ENCODE data around the gene EXOSC5. TPM values are rescaled to one million over a fixed set of nuclear protein-coding genes. Genes with fewer than 3 reads are reported as not detected.
A peak's percentile ranks its signal among the peaks of the same experiment; 100 is the strongest.

The EXOSC5 gene
- total RNA-seq, 1 donor from 2014 or later: 13.0 TPM

GRCh38 chr19:41420101-41420880, 23.1 kb upstream of the EXOSC5 start:
- Histone ChIP-seq H3K9ac (ENCODE audit: low read depth in 1 of 3, low read length in 3 of 3) (no peak overlapping the region), H3K27ac (ENCODE audit: low read depth, low read length) (no peak overlapping the region)

DNA sequence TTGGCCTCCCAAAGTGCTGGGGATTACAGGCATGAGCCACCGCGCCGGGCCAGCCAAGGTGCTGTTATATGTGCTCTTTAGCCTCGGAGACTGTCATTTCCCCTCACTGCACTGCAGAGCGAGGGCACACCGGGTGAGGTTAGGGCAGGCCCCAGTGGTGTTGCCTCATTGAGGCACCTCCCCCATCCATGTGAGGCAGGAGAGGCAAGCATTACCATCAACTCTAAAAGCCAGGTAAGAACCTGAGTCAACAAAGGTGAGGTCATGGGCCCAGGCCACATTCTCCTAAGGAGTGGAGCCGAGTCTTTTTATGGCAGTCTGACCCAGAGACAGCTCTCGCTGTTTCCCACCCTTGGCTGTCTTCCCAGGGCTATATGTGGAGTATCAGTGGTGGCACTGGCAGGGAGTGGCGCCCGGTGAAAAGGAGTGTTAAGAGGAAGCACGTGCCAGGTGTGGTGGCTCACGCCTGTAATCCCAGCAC, 19.1 kb upstream of the EXOSC5 start:
- peak overlapping the region in 1 of 3 donors; percentile 16 for H3K9ac ChIP-seq (ENCODE audit: low read depth in 1 of 3, low read length in 3 of 3)
- peaks cover 36 to 42% (median 42%) of the 10 kb centered on the region in 3 donors for H3K4me1 ChIP-seq (ENCODE audit: control insufficient read depth in 3 of 3, insufficient read depth in 3 of 3, low read length in 3 of 3)
- H3K4me3 ChIP-seq (ENCODE audit: low read length in 3 of 3): no peak overlapping the region
- H3K9me3 ChIP-seq (ENCODE audit: control insufficient read depth in 3 of 3, low read length in 3 of 3): no peaks in the 10 kb centered on the region
- no peak overlapping the region for H3K27ac ChIP-seq (ENCODE audit: low read depth, low read length)
- H3K27me3 ChIP-seq (ENCODE audit: control insufficient read depth in 3 of 3, insufficient read depth in 3 of 3, low read length in 3 of 3): no peaks in the 10 kb centered on the region
- H3K36me3 ChIP-seq (ENCODE audit: control insufficient read depth in 3 of 3, insufficient read depth in 3 of 3, low read length in 3 of 3): peaks cover 54 to 62% (median 62%) of the 10 kb centered on the region in 3 donors

More at GRCh38 chr19:41420101-41420880, 23.1 kb upstream of the EXOSC5 start:
- Histone ChIP-seq H3K27me3 (ENCODE audit: control insufficient read depth in 3 of 3, insufficient read depth in 3 of 3, low read length in 3 of 3) (no peaks in the 10 kb centered on the region), H3K4me3 (ENCODE audit: low read length in 3 of 3) (no peak overlapping the region), H3K9me3 (ENCODE audit: control insufficient read depth in 3 of 3, low read length in 3 of 3) (no peaks in the 10 kb centered on the region), H3K36me3 (ENCODE audit: control insufficient read depth in 3 of 3, insufficient read depth in 3 of 3, low read length in 3 of 3) (peaks cover 73 to 74% (median 74%) of the 10 kb centered on the region in 3 donors), H3K4me1 (ENCODE audit: control insufficient read depth in 3 of 3, insufficient read depth in 3 of 3, low read length in 3 of 3) (peaks cover 2 to 17% (median 12%) of the 10 kb centered on the region in 3 donors)

- H3K9ac ChIP-seq (ENCODE audit: low read depth in 1 of 3, low read length in 3 of 3): peak overlapping the region in 1 of 3 donors; percentile 4
- peak overlapping the region; percentile 74 for H3K27ac ChIP-seq (ENCODE audit: low read depth, low read length)
- peak overlapping the region in 2 of 3 donors; percentile 29 to 40 for H3K4me3 ChIP-seq (ENCODE audit: low read length in 3 of 3)
- no peaks in the 10 kb centered on the region for H3K27me3 ChIP-seq (ENCODE audit: control insufficient read depth in 3 of 3, insufficient read depth in 3 of 3, low read length in 3 of 3)
- peaks cover 43 to 56% (median 51%) of the 10 kb centered on the region in 3 donors for H3K36me3 ChIP-seq (ENCODE audit: control insufficient read depth in 3 of 3, insufficient read depth in 3 of 3, low read length in 3 of 3)
- peaks cover 43 to 52% (median 51%) of the 10 kb centered on the region in 3 donors for H3K4me1 ChIP-seq (ENCODE audit: control insufficient read depth in 3 of 3, insufficient read depth in 3 of 3, low read length in 3 of 3)
- no peaks in the 10 kb centered on the region for H3K9me3 ChIP-seq (ENCODE audit: control insufficient read depth in 3 of 3, low read length in 3 of 3)
These were observed 18.0 kb upstream of the EXOSC5 start for GRCh38 chr19:41415154-41415571.

DNA sequence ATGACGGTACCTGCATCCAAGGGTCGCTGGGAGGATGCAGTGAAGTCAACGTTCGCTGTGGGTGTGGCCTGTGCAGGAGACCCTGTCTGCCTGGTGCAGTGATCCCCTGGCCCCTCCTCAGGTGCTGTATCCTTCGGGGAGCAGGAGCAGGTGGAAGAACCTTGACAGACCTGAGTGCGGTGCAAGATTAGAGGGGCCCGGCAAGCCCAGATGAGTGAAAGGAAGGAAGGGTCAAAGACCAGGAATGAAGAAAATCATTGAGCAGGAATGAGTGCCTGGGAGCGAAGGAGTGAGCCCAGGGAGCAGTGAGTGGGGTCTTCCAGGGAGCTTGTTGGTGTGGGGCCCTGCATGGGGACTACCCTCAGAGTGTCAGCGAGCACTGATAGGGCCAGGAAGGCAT, 17.3 kb upstream of the EXOSC5 start:
- Histone ChIP-seq H3K9ac (ENCODE audit: low read depth in 1 of 3, low read length in 3 of 3) (peak overlapping the region in 2 of 3 donors; percentile 4 to 45), H3K36me3 (ENCODE audit: control insufficient read depth in 3 of 3, insufficient read depth in 3 of 3, low read length in 3 of 3) (peaks cover 38 to 50% (median 45%) of the 10 kb centered on the region in 3 donors), H3K27ac (ENCODE audit: low read depth, low read length) (peak overlapping the region; percentile 74), H3K9me3 (ENCODE audit: control insufficient read depth in 3 of 3, low read length in 3 of 3) (no peaks in the 10 kb centered on the region), H3K27me3 (ENCODE audit: control insufficient read depth in 3 of 3, insufficient read depth in 3 of 3, low read length in 3 of 3) (no peaks in the 10 kb centered on the region), H3K4me1 (ENCODE audit: control insufficient read depth in 3 of 3, insufficient read depth in 3 of 3, low read length in 3 of 3) (peaks cover 47 to 59% (median 58%) of the 10 kb centered on the region in 3 donors), H3K4me3 (ENCODE audit: low read length in 3 of 3) (peak overlapping the region in 1 of 3 donors; percentile 40)

DNA sequence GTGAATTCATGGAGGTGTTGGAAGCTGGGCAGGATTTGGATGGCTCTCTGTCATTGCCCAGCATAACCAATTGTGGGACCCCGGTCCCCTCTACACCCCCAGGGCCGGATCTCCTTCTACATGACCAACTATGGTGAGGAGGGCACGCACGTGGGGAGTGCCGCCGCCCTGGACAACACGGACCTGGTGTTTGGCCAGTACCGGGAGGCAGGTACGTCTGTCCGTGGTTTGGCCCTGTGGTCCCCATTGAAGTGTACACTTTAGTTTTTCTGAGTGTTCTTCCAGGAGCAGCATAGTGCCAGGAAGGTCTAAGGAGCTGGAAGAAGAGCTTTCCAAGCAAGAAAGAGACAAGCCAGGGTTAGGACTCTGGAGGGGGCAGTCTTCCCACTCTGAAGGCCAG, 16.8 kb upstream of the EXOSC5 start:
- peak overlapping the region; percentile 74 for H3K27ac ChIP-seq (ENCODE audit: low read depth, low read length)
- peaks cover 33 to 45% (median 41%) of the 10 kb centered on the region in 3 donors for H3K36me3 ChIP-seq (ENCODE audit: control insufficient read depth in 3 of 3, insufficient read depth in 3 of 3, low read length in 3 of 3)

DNA sequence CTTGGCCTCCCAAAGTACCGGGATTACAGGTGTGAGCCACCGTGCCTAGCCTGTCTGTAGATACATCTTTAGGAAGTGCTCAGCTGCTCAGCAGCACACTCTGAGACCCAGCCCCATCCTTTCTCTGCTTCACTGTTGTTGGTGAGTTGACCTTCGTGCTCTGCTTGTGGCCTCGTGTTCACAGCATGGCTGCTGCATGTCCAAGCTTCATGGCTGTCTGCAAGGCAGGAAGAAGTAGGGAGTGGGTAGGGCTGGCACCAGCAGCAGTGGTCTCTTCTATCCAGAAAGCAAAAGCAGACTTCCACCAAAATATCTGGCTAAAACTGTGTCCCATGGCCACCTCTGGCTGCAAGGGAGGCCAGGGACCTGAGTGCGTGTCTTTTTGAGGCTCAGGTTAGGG, 15.8 kb upstream of the EXOSC5 start:
- Histone ChIP-seq H3K4me3 (ENCODE audit: low read length in 3 of 3) (no peak overlapping the region), H3K27me3 (ENCODE audit: control insufficient read depth in 3 of 3, insufficient read depth in 3 of 3, low read length in 3 of 3) (no peaks in the 10 kb centered on the region), H3K27ac (ENCODE audit: low read depth, low read length) (no peak overlapping the region), H3K9me3 (ENCODE audit: control insufficient read depth in 3 of 3, low read length in 3 of 3) (no peaks in the 10 kb centered on the region), H3K9ac (ENCODE audit: low read depth in 1 of 3, low read length in 3 of 3) (peak overlapping the region in 1 of 3 donors; percentile 50), H3K36me3 (ENCODE audit: control insufficient read depth in 3 of 3, insufficient read depth in 3 of 3, low read length in 3 of 3) (peaks cover 29 to 37% (median 35%) of the 10 kb centered on the region in 3 donors), H3K4me1 (ENCODE audit: control insufficient read depth in 3 of 3, insufficient read depth in 3 of 3, low read length in 3 of 3) (peaks cover 52 to 72% (median 71%) of the 10 kb centered on the region in 3 donors)

More for the DNA sequence above, 16.8 kb upstream of the EXOSC5 start:
- H3K4me3 ChIP-seq (ENCODE audit: low read length in 3 of 3): no peak overlapping the region
- no peaks in the 10 kb centered on the region for H3K9me3 ChIP-seq (ENCODE audit: control insufficient read depth in 3 of 3, low read length in 3 of 3)
- no peaks in the 10 kb centered on the region for H3K27me3 ChIP-seq (ENCODE audit: control insufficient read depth in 3 of 3, insufficient read depth in 3 of 3, low read length in 3 of 3)
- H3K9ac ChIP-seq (ENCODE audit: low read depth in 1 of 3, low read length in 3 of 3): peak overlapping the region in 1 of 3 donors; percentile 50
- H3K4me1 ChIP-seq (ENCODE audit: control insufficient read depth in 3 of 3, insufficient read depth in 3 of 3, low read length in 3 of 3): peaks cover 52 to 64% (median 63%) of the 10 kb centered on the region in 3 donors

GRCh38 chr19:41411968-41412265, 14.8 kb upstream of the EXOSC5 start:
- Histone ChIP-seq H3K36me3 (ENCODE audit: control insufficient read depth in 3 of 3, insufficient read depth in 3 of 3, low read length in 3 of 3) (peaks cover 23 to 32% (median 31%) of the 10 kb centered on the region in 3 donors), H3K4me3 (ENCODE audit: low read length in 3 of 3) (peak overlapping the region in 1 of 3 donors; percentile 49), H3K27me3 (ENCODE audit: control insufficient read depth in 3 of 3, insufficient read depth in 3 of 3, low read length in 3 of 3) (no peaks in the 10 kb centered on the region), H3K4me1 (ENCODE audit: control insufficient read depth in 3 of 3, insufficient read depth in 3 of 3, low read length in 3 of 3) (peaks cover 54 to 73% (median 72%) of the 10 kb centered on the region in 3 donors), H3K9ac (ENCODE audit: low read depth in 1 of 3, low read length in 3 of 3) (peak overlapping the region in 1 of 3 donors; percentile 72), H3K27ac (ENCODE audit: low read depth, low read length) (peak overlapping the region; percentile 59), H3K9me3 (ENCODE audit: control insufficient read depth in 3 of 3, low read length in 3 of 3) (no peaks in the 10 kb centered on the region)

DNA sequence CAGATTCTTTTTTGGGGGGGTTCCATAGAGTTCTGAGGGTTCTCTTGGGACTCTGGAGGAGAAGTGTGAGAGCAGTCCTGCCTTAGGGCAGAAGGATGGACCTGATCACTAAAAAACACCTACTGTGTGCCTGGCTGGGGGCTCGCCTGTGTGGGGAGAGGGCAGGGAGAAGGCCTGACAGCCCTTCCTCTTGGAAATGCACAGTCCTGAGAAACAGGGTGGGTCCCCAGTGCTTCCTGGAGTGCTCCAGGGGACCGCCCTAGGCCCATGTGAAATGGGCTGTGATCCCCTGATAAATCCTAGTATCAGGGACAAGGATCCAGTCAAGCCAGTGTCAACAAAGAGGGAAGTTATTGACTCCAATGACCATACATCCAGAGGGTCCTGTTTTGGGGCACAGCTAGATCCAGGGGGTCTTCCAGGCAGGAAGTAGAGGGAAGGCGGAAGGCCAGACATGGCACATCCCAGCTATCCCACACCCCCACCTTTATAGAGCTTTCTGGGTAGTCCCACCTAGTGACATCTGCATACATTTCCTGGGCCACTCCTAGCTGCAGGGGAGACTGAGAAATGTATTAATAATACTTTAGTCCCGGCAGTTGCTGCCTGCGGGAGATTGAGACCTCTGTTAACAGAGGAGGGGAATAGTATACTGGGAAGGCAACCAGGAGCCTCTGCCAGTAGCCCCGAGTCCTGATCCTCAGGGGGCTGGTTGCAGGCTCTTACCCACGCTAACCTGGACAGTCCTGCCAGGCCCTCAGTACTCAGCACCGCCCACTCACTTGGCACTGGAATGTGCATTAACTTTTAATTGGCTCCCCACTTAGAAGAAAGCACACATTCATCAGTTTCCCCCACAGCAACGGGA, 14.2 kb upstream of the EXOSC5 start:
- Histone ChIP-seq H3K9me3 (ENCODE audit: control insufficient read depth in 3 of 3, low read length in 3 of 3) (no peaks in the 10 kb centered on the region), H3K27me3 (ENCODE audit: control insufficient read depth in 3 of 3, insufficient read depth in 3 of 3, low read length in 3 of 3) (no peaks in the 10 kb centered on the region), H3K4me3 (ENCODE audit: low read length in 3 of 3) (peak overlapping the region in 1 of 3 donors; percentile 49), H3K36me3 (ENCODE audit: control insufficient read depth in 3 of 3, insufficient read depth in 3 of 3, low read length in 3 of 3) (peaks cover 19 to 30% (median 26%) of the 10 kb centered on the region in 3 donors), H3K27ac (ENCODE audit: low read depth, low read length) (peak overlapping the region; percentile 59), H3K4me1 (ENCODE audit: control insufficient read depth in 3 of 3, insufficient read depth in 3 of 3, low read length in 3 of 3) (peaks cover 57 to 72% (median 71%) of the 10 kb centered on the region in 3 donors), H3K9ac (ENCODE audit: low read depth in 1 of 3, low read length in 3 of 3) (peak overlapping the region in 1 of 3 donors; percentile 72)

GRCh38 chr19:41410336-41411054, 13.3 kb upstream of the EXOSC5 start:
- peak overlapping the region in 1 of 3 donors; percentile 72 for H3K9ac ChIP-seq (ENCODE audit: low read depth in 1 of 3, low read length in 3 of 3)
- H3K27ac ChIP-seq (ENCODE audit: low read depth, low read length): peak overlapping the region; percentile 59
- H3K27me3 ChIP-seq (ENCODE audit: control insufficient read depth in 3 of 3, insufficient read depth in 3 of 3, low read length in 3 of 3): no peaks in the 10 kb centered on the region
- H3K4me3 ChIP-seq (ENCODE audit: low read length in 3 of 3): no peak overlapping the region
- H3K4me1 ChIP-seq (ENCODE audit: control insufficient read depth in 3 of 3, insufficient read depth in 3 of 3, low read length in 3 of 3): peaks cover 65 to 73% (median 73%) of the 10 kb centered on the region in 3 donors
- H3K9me3 ChIP-seq (ENCODE audit: control insufficient read depth in 3 of 3, low read length in 3 of 3): no peaks in the 10 kb centered on the region
- H3K36me3 ChIP-seq (ENCODE audit: control insufficient read depth in 3 of 3, insufficient read depth in 3 of 3, low read length in 3 of 3): peaks cover 17 to 31% (median 21%) of the 10 kb centered on the region in 3 donors
